Measurements from ENCODE around the gene ASTN1.

ASTN1 gene

DNA sequence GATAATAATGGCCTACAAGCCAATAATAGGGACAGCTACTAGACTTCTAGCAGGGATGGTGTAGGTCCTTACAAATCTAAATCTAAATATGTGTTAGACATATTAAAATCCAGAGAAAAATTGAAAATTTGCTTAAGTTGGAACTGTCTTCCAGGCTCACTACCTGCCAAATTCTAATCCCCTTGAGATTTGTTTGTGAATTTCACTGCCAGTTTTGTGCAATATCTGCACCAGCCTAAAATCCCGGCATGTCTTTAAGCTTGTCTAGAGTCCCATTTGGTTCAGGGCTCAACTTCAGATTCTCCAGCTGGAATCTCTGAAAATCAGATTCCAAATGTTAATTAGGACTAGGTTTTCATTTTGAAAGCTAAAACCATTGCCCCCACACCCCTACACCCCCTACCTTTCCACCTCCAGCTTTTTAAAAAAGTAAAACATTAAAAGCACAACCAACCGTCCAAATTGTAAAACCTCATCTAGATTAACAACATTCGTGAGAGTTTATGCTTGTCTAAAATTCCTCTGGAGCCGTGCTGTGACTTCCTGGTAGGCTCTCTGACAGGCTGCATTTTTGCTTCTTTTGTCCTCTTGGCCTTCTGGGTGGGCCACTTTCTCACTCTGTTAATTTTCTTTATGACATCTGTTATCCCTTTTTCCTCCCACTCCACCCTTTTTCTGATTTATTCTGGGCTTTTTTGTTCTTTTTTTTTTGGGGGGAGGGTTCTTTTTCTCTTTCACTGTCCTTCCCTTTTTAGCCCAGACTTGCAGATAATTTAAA is 352.8 kb downstream of the ASTN1 start:
- DNase-seq, result no peak

DNA sequence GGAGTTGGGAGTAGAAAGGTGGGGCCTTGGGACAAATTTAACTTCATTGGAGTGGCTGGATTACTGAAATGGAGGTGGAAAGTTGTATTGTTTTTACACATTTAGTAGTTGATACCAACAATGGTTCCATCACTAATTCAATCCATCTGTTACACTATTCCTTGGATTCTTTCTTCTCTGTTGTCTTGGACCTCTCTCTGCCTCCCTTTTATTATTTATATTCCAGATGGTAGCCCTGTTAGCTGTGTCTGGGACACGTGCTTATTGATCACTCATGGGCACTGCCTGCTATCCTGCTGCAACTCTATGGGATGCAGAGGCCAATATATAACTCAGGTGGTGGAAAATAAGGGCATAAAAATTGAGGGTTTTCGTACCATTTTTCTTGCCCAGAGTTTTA is 355.2 kb downstream of the ASTN1 start:
- DNase-seq, result no peak
